ENCODE measurements around the gene MOCOS. TPM values are rescaled to one million over a fixed set of nuclear protein-coding genes. Genes with fewer than 3 reads are reported as not detected.

The MOCOS gene
- total RNA-seq, 1 experiment from 2014 or later, result 5.1 TPM

- no peak overlapping the region for H2AFZ ChIP-seq (ENCODE audit: low read length)
- H4K20me1 ChIP-seq (ENCODE audit: low read length), result no peaks in the 10 kb centered on the region
- TF ChIP-seq EZH2phosphoT487 (IDR thresholded peaks at IDR 0.05; ENCODE audit: borderline replicate concordance, low read length), result no peak
- no peak for TF ChIP-seq CTCF (conservative IDR thresholded peaks at IDR 0.05; ENCODE audit: low read depth, low read length)
- no peak for TF ChIP-seq EZH2 (IDR thresholded peaks at IDR 0.05; ENCODE audit: low read length, unreplicated experiment)
- no peaks in the 10 kb centered on the region for H3K79me2 ChIP-seq (ENCODE audit: low read length)
- DNase-seq (no peak), ATAC-seq (no peak)
- H3F3A ChIP-seq (ENCODE audit: low read length, unreplicated experiment), result no peaks in the 10 kb centered on the region
- H3K9ac ChIP-seq (ENCODE audit: low read length), result no peak overlapping the region
- H3K36me3 ChIP-seq (ENCODE audit: low read depth, low read length), result 0 out of 2 replicates have a peak, but pooled peaks cover 6% of the 10 kb centered on the region
- BruUV-seq (replicated peaks), result no TSS peak
- ChIA-PET POLR2A (ENCODE audit: unreplicated experiment) (no interaction called here), CTCF (interaction anchor here (0.6 kb wide), 1 partner anchor 131 kb away, joined by 5 read pairs; no protein-coding TSS in a partner anchor)
- no peaks in the 10 kb centered on the region for H3K9me2 ChIP-seq (replicated peaks; ENCODE audit: low read length)
- H3K4me3 ChIP-seq (ENCODE audit: low read length), result no peak overlapping the region
- no peaks in the 10 kb centered on the region for H3K9me3 ChIP-seq (ENCODE audit: low read length)
- H3K4me2 ChIP-seq (ENCODE audit: low read length), result no peak overlapping the region
- H3K27me3 ChIP-seq (ENCODE audit: low read length), result no peaks in the 10 kb centered on the region
- H3K4me1 ChIP-seq (ENCODE audit: insufficient read depth, low read length), result no peaks in the 10 kb centered on the region
- no peak overlapping the region for H3K27ac ChIP-seq (ENCODE audit: low read length)
- intact Hi-C loops (cut with micrococcal nuclease), result no loop called here
Observed at GRCh38 chr18:36155851-36156757, 31.2 kb upstream of the MOCOS start.

- Histone ChIP-seq H3K27ac (ENCODE audit: low read length) (no peak overlapping the region), H3K4me3 (ENCODE audit: low read length) (no peak overlapping the region), H2AFZ (ENCODE audit: low read length) (no peak overlapping the region), H3K4me1 (ENCODE audit: insufficient read depth, low read length) (no peaks in the 10 kb centered on the region), H3K27me3 (ENCODE audit: low read length) (no peaks in the 10 kb centered on the region), H3K79me2 (ENCODE audit: low read length) (no peaks in the 10 kb centered on the region), H3K9me2 (replicated peaks; ENCODE audit: low read length) (no peaks in the 10 kb centered on the region), H4K20me1 (ENCODE audit: low read length) (no peaks in the 10 kb centered on the region), H3K9ac (ENCODE audit: low read length) (no peak overlapping the region), H3F3A (ENCODE audit: low read length, unreplicated experiment) (no peaks in the 10 kb centered on the region), H3K4me2 (ENCODE audit: low read length) (no peak overlapping the region), H3K9me3 (ENCODE audit: low read length) (no peaks in the 10 kb centered on the region), H3K36me3 (ENCODE audit: low read depth, low read length) (0 out of 2 replicates have a peak, but pooled peaks cover 6% of the 10 kb centered on the region)
- ChIA-PET CTCF (no interaction called here), POLR2A (ENCODE audit: unreplicated experiment) (interaction anchor here (0.5 kb wide), 1 partner anchor 121 kb away, joined by 3 read pairs; no protein-coding TSS in a partner anchor)
- ATAC-seq (no peak), DNase-seq (no peak)
- no TSS peak for BruUV-seq (replicated peaks)
- no peak for TF ChIP-seq EZH2 (IDR thresholded peaks at IDR 0.05; ENCODE audit: low read length, unreplicated experiment)
- TF ChIP-seq CTCF (conservative IDR thresholded peaks at IDR 0.05; ENCODE audit: low read depth, low read length), result no peak
- TF ChIP-seq EZH2phosphoT487 (IDR thresholded peaks at IDR 0.05; ENCODE audit: borderline replicate concordance, low read length), result no peak
- intact Hi-C loops (cut with micrococcal nuclease), result no loop called here
Observed at GRCh38 chr18:36157441-36157840, 29.9 kb upstream of the MOCOS start.
